K562 (cell line): Measurements from ENCODE around the gene SH3BGRL3. TPM values are rescaled to one million over a fixed set of nuclear protein-coding genes. Genes with fewer than 3 reads are reported as not detected.
A peak's percentile ranks its signal among the peaks of the same experiment; 100 is the strongest.

ENCODE experiments used
- ATF7 ChIP-seq: fragments of 450-650 bp; IDR thresholded peaks from 2 replicates; pipeline ENCODE4 v1.7.1; 2014; ENCODE audit warnings: mild to moderate bottlenecking, moderate library complexity
- BRD4 ChIP-seq: fragments of 200-600 bp; sonication (generic); IDR thresholded peaks from 2 replicates; pipeline ENCODE4 v1.6.1; 2017; ENCODE audit warnings: inconsistent platforms
- CAMTA2 ChIP-seq: fragments of 250-450 bp; sonication (Bioruptor Pico); conservative IDR thresholded peaks from 2 replicates; pipeline ENCODE4 v1.5.1; 2022
- E2F5 ChIP-seq: sonication (generic); formaldehyde crosslinking; IDR thresholded peaks from 2 replicates; pipeline ENCODE4 v1.8.0; 2022; ENCODE audit warnings: mild to moderate bottlenecking, missing genetic modification reagents
- ETV6 ChIP-seq, 3 experiments: fragments of 150-350 bp in 1 of 3; sonication (generic) in 1 of 3; formaldehyde crosslinking in 1 of 3; IDR thresholded peaks; 2 replicates each; pipeline versions ENCODE4 v1.6.1 to v1.8.0; 2014 to 2022; ENCODE audit warnings: borderline replicate concordance in 2 of 3, low read depth in 2 of 3, antibody characterized with exemption in 1 of 3, low read length in 1 of 3, mild to moderate bottlenecking in 1 of 3, missing genetic modification reagents in 1 of 3
- FOXM1 ChIP-seq, 2 experiments: fragments of 450-650 bp in 1 of 2; sonication (generic) in 1 of 2; formaldehyde crosslinking in 1 of 2; IDR thresholded peaks; 2 replicates each; pipeline versions ENCODE4 v1.6.1 to v1.9.0; 2017 to 2022; ENCODE audit warnings: low read depth in 2 of 2, mild to moderate bottlenecking in 2 of 2, missing genetic modification reagents in 1 of 2, moderate library complexity in 1 of 2
- GATAD2B ChIP-seq: fragments of 450-650 bp; IDR thresholded peaks from 2 replicates; pipeline ENCODE4 v1.6.1; 2017; ENCODE audit warnings: mild to moderate bottlenecking, borderline replicate concordance
- HMG20B ChIP-seq: fragments of 250-450 bp; sonication (Bioruptor Pico); IDR thresholded peaks from 2 replicates; pipeline ENCODE4 v1.5.0; 2021; ENCODE audit warnings: mild to moderate bottlenecking
- KDM1A ChIP-seq, 2 experiments: fragments of 450-650 bp; IDR thresholded peaks; 2 replicates each; pipeline ENCODE4 v1.6.1; 2016; ENCODE audit warnings: mild to moderate bottlenecking in 2 of 2
- NEUROD1 ChIP-seq: fragments of 150-350 bp; IDR thresholded peaks from 2 replicates; pipeline ENCODE4 v1.6.1; 2014; ENCODE audit warnings: borderline replicate concordance, low read length, low read depth; ENCODE audit not compliant: partially characterized antibody
- PKNOX1 ChIP-seq: fragments of 450-650 bp; IDR thresholded peaks from 2 replicates; pipeline ENCODE4 v1.6.1; 2016
- PRPF4 ChIP-seq: fragments of 200-400 bp; formaldehyde crosslinking; IDR thresholded peaks from one replicate; pipeline ENCODE4 v1.6.1; 2017; ENCODE audit warnings: low read length, low read depth, mild to moderate bottlenecking; ENCODE audit not compliant: insufficient read depth, poor library complexity, severe bottlenecking
- SUPT5H ChIP-seq: fragments of 450-650 bp; IDR thresholded peaks from 2 replicates; pipeline ENCODE4 v1.6.1; 2016
- TCF15 ChIP-seq: fragments of 250-450 bp; sonication (Bioruptor Pico); IDR thresholded peaks from 2 replicates; pipeline ENCODE4 v1.8.0; 2022; ENCODE audit warnings: moderate library complexity, mild to moderate bottlenecking, inconsistent platforms
- TCF7L2 ChIP-seq: fragments of 150-350 bp; IDR thresholded peaks from 2 replicates; pipeline ENCODE4 v1.6.1; 2016; ENCODE audit warnings: low read depth, mild to moderate bottlenecking, low read length, moderate library complexity
- ZBTB34 ChIP-seq: fragments of 250-450 bp; sonication (Bioruptor Pico); IDR thresholded peaks from 2 replicates; pipeline ENCODE4 v1.8.0; 2021; ENCODE audit warnings: mild to moderate bottlenecking, moderate library complexity
- ZHX1 ChIP-seq: fragments of 150-350 bp; conservative IDR thresholded peaks from 2 replicates; pipeline ENCODE4 v1.6.1; 2014; ENCODE audit warnings: low read length
- ZNF551 ChIP-seq: fragments of 250-450 bp; sonication (Bioruptor Pico); IDR thresholded peaks from 2 replicates; pipeline ENCODE4 v1.5.0; 2021; ENCODE audit warnings: mild to moderate bottlenecking, moderate library complexity
- polyA plus RNA-seq, 8 experiments: library from polyadenylated mRNA; depleted of rRNA in 4 of 8; stranded (reverse) in 5 of 8; unstranded in 3 of 8; fragments of >200 nt; fragmentation: Nextera tagmentation in 2 of 8; fragmentation: Illumina TruSeq in 1 of 8; extraction: Ambion mirVana in 2 of 8; extraction: Trizol in 1 of 8; gene quantifications; 2 replicates each; pipeline versions ENCODE4 v1.2.1 to v1.2.3, GENCODE V29; 2011 to 2014; ENCODE audit warnings: inconsistent platforms in 1 of 8, missing spikeins in 1 of 8
- total RNA-seq, 7 experiments: library from RNA; depleted of rRNA in 6 of 7; stranded (reverse); fragments of >200 nt in 6 of 7; fragmentation: Illumina TruSeq in 2 of 7; extraction: Trizol in 2 of 7; gene quantifications; 2 replicates each; pipeline versions ENCODE4 v1.2.1 to v1.2.3, GENCODE V29; 2011 to 2021; ENCODE audit warnings: low replicate concordance in 1 of 7
- TF ChIP-seq, protein P1 (sequence below), 2 experiments: fragments of 450-650 bp; conservative IDR thresholded peaks; 2 replicates each; pipeline ENCODE4 v1.6.1; 2017; ENCODE audit warnings: mild to moderate bottlenecking in 2 of 2, moderate library complexity in 2 of 2

SH3BGRL3 gene
- total and polyA plus RNA-seq, 9 of the 15 experiments (the other 6 are each of a cell fraction or from before 2014, with no cell fraction given): 30.3 to 140 (median 54.2) TPM

GRCh38 chr1:26321315-26322041 is 41.6 kb downstream of the SH3BGRL3 start (continued):
- no peak for TF ChIP-seq ZHX1
- TF ChIP-seq ETV6 (IDR thresholded peaks at IDR 0.05; ENCODE audit: borderline replicate concordance in 1 of 2, low read depth in 2 of 2, low read length in 1 of 2): no peak
- TF ChIP-seq ETV6 (CRISPR knock-in tag; IDR thresholded peaks at IDR 0.05; ENCODE audit: borderline replicate concordance): no peak
- TF ChIP-seq, protein P1, sequence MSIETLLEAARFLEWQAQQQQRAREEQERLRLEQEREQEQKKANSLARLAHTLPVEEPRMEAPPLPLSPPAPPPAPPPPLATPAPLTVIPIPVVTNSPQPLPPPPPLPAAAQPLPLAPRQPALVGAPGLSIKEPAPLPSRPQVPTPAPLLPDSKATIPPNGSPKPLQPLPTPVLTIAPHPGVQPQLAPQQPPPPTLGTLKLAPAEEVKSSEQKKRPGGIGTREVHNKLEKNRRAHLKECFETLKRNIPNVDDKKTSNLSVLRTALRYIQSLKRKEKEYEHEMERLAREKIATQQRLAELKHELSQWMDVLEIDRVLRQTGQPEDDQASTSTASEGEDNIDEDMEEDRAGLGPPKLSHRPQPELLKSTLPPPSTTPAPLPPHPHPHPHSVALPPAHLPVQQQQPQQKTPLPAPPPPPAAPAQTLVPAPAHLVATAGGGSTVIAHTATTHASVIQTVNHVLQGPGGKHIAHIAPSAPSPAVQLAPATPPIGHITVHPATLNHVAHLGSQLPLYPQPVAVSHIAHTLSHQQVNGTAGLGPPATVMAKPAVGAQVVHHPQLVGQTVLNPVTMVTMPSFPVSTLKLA (conservative IDR thresholded peaks at IDR 0.05): no peak; a peak in 1 of 4 replicates
- no peak for TF ChIP-seq E2F5 (CRISPR knock-in tag)
- no peak for TF ChIP-seq BRD4
- no peak for TF ChIP-seq ZNF551 (CRISPR knock-in tag)
- peak; percentile 54 for TF ChIP-seq NEUROD1
- no peak for TF ChIP-seq PKNOX1
- no peak for TF ChIP-seq TCF15 (CRISPR knock-in tag)
- TF ChIP-seq GATAD2B: no peak
- 0 out of 2 replicates have a peak, but pooled peaks have one; percentile 40 for TF ChIP-seq FOXM1 (IDR thresholded peaks at IDR 0.05; ENCODE audit: low read depth)
- 0 out of 2 replicates have a peak, but pooled peaks have one; percentile 32 for TF ChIP-seq FOXM1 (CRISPR knock-in tag; IDR thresholded peaks at IDR 0.05; ENCODE audit: low read depth)
- TF ChIP-seq TCF7L2: no peak
- TF ChIP-seq ATF7: peak; percentile 46; the same call in 1 of the 2 replicates
- no peak for TF ChIP-seq KDM1A (IDR thresholded peaks at IDR 0.05)
- no peak for TF ChIP-seq CAMTA2 (CRISPR knock-in tag)
- TF ChIP-seq PRPF4: no peak
- TF ChIP-seq SUPT5H: no peak
- no peak for TF ChIP-seq ZBTB34 (CRISPR knock-in tag)
- no peak for TF ChIP-seq HMG20B
